Mucosa of descending colon (tissue), 3 donors: ENCODE results near the gene EPB41L2. TPM values are rescaled to one million over a fixed set of nuclear protein-coding genes. Genes with fewer than 3 reads are reported as not detected.
"Not testable (repeated sequence)": the region's sequence is repeated elsewhere in the genome, so short reads cannot be mapped to it uniquely, and the experiment has no call there.

ENCODE experiments used
- ATAC-seq: fragments of 200-7000 bp; cut with Tn5 transposase; one replicate; pipeline ENCODE4 v1.9.1; 2020; ENCODE audit warnings: mild to moderate bottlenecking, moderate library complexity
- DNase-seq, 3 donors: peaks; one replicate each; pipeline ENCODE4 v3.0.0-alpha.2; 2020
- H3K36me3 ChIP-seq: fragments of 200-600 bp; one replicate; pipeline ENCODE4 v1.8.0; 2021; ENCODE audit warnings: low read depth, mild to moderate bottlenecking
- H3K4me1 ChIP-seq: fragments of 200-600 bp; one replicate; pipeline ENCODE4 v1.8.0; 2021; ENCODE audit warnings: low read depth, mild to moderate bottlenecking
- H3K4me3 ChIP-seq: fragments of 200-600 bp; one replicate; pipeline ENCODE4 v1.8.0; 2021; ENCODE audit warnings: mild to moderate bottlenecking
- H3K9me3 ChIP-seq: fragments of 200-600 bp; one replicate; pipeline ENCODE4 v1.8.0; 2021; ENCODE audit warnings: mild to moderate bottlenecking
- intact Hi-C, 2 donors: fragments of 100-400 bp; cut with DNase I in 1 of 2; cut with micrococcal nuclease in 1 of 2; formaldehyde crosslinking; loops; one replicate each; pipeline versions ENCODE4 v1.11.0 to v1.11.1; 2022; cut with DNase I, micrococcal nuclease
- total RNA-seq, 3 donors: library from RNA; stranded (reverse); fragmentation: NEBNext Ultra II Directional in 2 of 3; extraction: Animal tissue kit (Norgen Biotek cat#: 25700) in 2 of 3; gene quantifications; one replicate each; pipeline versions ENCODE4 v1.2.1 to v1.2.4, GENCODE V29; 2021 to 2023
- TF ChIP-seq, protein P1 (sequence below): fragments of 200-600 bp; IDR thresholded peaks from one replicate; pipeline ENCODE4 v1.8.0; 2022; ENCODE audit warnings: antibody characterized with exemption, mild to moderate bottlenecking
- donor health status: DM: no; HTN: no; CAD: no; lungs with moderate emphysema.
- donor health status: DM: no; HTN: no; CAD: no.
- donor health status: DM: no; HTN: yes; CAD: no.

The EPB41L2 gene
- total RNA-seq, 3 donors from 2014 or later: 80.1 to 148 (median 93.0) TPM

DNA sequence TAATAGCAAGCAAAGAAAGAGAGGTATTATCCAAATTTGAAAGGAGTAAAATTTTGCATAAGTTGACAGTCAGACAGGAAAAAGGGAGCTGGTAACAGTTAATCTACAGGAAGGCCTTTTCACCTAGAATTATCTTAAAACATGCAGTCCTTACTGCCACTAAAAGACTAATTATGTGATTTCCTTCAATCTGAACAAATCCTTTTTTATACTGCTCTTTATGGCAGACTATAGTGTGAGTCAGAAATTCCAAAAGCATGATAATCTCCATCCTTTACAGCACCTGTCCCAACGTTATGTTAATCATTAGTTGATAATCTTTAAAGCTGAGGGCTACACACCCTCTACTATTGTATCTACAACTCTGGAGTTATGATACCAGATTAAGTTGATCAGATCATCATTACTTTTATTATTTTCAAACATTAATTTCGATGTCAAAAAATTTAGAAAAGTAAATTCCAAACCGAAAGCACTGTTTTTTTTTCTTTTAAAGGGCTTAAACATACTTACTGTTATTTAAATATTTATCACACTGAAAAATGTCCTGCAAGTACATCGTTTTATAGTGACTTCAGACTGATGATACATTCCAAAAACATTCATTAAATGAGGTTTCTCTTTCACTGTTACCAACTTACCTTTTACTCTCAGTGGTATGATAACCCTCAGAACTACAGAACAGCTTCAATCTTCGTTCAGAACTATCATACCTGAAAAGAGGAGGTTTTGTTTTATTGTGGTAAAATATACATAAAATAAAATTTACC, 39.1 kb upstream of the EPB41L2 start:
- ATAC-seq (peak; percentile 97), DNase-seq (no peak)
- Histone ChIP-seq H3K4me3 (no peak overlapping the region), H3K4me1 (no peaks in the 10 kb centered on the region), H3K9me3 (no peaks in the 10 kb centered on the region), H3K36me3 (no peaks in the 10 kb centered on the region)
- TF ChIP-seq, protein P1, sequence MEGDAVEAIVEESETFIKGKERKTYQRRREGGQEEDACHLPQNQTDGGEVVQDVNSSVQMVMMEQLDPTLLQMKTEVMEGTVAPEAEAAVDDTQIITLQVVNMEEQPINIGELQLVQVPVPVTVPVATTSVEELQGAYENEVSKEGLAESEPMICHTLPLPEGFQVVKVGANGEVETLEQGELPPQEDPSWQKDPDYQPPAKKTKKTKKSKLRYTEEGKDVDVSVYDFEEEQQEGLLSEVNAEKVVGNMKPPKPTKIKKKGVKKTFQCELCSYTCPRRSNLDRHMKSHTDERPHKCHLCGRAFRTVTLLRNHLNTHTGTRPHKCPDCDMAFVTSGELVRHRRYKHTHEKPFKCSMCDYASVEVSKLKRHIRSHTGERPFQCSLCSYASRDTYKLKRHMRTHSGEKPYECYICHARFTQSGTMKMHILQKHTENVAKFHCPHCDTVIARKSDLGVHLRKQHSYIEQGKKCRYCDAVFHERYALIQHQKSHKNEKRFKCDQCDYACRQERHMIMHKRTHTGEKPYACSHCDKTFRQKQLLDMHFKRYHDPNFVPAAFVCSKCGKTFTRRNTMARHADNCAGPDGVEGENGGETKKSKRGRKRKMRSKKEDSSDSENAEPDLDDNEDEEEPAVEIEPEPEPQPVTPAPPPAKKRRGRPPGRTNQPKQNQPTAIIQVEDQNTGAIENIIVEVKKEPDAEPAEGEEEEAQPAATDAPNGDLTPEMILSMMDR: no peak
- intact Hi-C loops: no loop called here

DNA sequence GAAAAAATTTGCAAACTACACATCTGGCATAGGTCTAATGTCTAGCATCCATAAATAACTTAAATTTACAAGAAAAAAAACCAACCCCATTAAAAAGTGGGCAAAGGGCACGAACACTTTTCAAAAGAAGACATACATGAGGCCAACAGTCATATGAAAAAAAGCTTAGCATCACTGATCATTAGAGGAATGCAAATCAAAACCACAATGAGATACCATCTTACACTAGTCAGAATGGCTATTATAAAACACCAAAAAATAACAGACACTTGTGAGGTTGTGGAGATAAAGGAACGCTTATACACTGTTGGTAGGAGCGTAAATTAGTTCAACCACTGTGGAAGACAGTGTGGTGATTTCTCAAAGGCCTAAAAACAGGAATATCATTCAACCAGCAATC, 33.7 kb upstream of the EPB41L2 start:
- DNase-seq (no peak), ATAC-seq (no peak)
- Histone ChIP-seq H3K4me1 (no peaks in the 10 kb centered on the region), H3K9me3 (peaks cover 11% of the 10 kb centered on the region), H3K4me3 (no peak overlapping the region), H3K36me3 (no peaks in the 10 kb centered on the region)
- intact Hi-C loops: no loop called here
- TF ChIP-seq, protein P1: no peak

DNA sequence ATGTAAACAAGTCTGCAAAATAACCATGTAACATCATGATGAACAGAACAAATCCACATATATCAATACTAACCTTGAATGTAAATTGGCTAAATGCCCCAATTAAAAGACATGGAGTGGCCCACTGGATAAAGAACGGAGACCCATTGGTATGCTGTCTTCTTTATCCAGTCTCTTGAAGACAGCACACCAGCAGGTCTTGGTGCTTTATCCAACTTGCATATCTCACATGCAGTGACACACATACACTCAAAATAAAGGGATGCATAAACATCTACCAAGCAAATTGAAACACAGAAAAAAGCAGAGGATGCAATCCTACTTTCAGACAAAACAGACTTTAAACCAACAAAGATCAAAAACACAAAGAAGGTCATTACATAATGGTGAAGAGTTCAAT, 30.3 kb upstream of the EPB41L2 start:
- TF ChIP-seq, protein P1: no peak
- Histone ChIP-seq H3K9me3 (peaks cover 11% of the 10 kb centered on the region), H3K4me3 (no peak overlapping the region), H3K36me3 (no peaks in the 10 kb centered on the region), H3K4me1 (no peaks in the 10 kb centered on the region)
- DNase-seq (no peak), ATAC-seq (no peak)
- intact Hi-C loops: no loop called here

DNA sequence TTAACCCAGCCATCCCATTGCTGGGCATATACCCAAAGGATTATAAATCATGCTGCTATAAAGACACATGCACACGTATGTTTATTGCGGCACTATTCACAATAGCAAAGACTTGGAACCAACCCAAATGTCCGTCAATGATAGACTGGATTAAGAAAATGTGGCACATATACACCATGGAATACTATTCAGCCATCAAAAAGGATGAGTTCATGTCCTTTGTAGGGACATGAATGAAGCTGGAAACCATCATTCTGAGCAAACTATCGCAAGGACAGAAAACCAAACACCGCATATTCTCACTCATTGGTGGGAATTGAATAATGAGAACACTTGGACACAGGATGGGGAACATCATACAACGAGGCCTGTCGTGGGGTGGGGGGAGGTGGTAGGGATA, 28.9 kb upstream of the EPB41L2 start:
- intact Hi-C loops, ATAC-seq, DNase-seq, H3K4me3 ChIP-seq, H3K36me3 ChIP-seq, H3K4me1 ChIP-seq: not testable (repeated sequence)
- H3K9me3 ChIP-seq: peaks cover 11% of the 10 kb centered on the region

DNA sequence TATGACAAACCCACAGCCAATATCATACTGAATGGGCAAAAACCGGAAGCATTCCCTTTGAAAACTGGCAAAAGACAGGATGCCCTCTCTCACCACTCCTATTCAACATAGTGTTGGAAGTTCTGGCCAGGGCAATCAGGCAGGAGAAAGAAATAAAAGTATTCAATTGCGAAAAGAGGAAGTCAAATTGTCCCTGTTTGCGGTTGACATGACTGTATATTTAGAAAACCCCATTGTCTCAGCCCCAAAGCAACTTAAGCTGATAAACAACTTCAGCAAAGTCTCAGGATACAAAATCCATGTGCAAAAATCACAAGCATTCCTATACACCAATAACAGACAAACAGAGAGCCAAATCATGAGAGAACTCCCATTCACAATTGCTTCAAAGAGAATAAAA, 27.3 kb upstream of the EPB41L2 start:
- ATAC-seq, intact Hi-C loops, H3K4me3 ChIP-seq, H3K4me1 ChIP-seq, DNase-seq, H3K36me3 ChIP-seq: not testable (repeated sequence)
- H3K9me3 ChIP-seq: peaks cover 11% of the 10 kb centered on the region

DNA sequence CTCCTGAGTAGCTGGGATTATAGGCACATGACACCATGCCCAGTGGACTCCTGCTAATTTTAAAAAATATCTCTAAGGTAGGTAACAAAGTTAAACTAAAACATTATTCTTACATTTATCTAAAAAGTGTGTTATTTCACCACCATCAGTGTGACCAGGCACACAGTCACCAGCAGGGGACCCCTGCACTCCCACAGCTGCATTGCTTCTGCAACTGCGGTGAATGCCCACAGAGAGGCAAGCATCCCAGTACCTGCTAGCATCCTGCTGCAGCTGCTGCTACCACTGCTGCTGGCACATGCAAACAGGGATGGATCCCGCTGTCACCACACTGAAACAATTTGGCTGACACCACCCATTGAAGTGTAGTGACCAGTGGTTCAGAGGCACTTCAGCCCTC, 21.9 kb upstream of the EPB41L2 start:
- Histone ChIP-seq H3K4me1 (no peaks in the 10 kb centered on the region), H3K4me3 (no peak overlapping the region), H3K36me3 (no peaks in the 10 kb centered on the region), H3K9me3 (no peaks in the 10 kb centered on the region)
- DNase-seq (no peak), ATAC-seq (no peak)
- intact Hi-C loops: no loop called here
- TF ChIP-seq, protein P1: no peak

DNA sequence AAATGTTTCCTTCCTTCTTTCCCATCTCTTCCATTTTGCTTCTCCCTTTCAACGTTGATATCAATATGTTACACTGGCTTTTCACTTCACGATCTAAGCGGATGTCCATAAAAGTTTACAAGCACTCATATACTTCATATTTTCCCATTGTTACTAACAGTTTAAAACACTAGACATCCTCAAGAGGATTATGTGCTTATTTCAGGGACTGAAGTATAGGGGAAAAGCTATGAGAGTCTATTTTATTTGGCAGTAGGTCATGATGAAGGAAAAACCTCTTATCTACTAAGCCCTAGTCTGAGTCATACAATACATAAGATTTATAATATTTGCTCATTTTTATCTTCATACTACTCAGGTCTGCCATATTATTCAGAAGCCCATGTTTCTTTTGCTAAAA, 20.6 kb upstream of the EPB41L2 start:
- H3K9me3 ChIP-seq: no peaks in the 10 kb centered on the region
- no peak overlapping the region for H3K4me3 ChIP-seq
- TF ChIP-seq, protein P1: no peak
- H3K4me1 ChIP-seq: no peaks in the 10 kb centered on the region
- intact Hi-C loops: no loop called here
- ATAC-seq (peak; percentile 95), DNase-seq (no peak)
- H3K36me3 ChIP-seq: no peaks in the 10 kb centered on the region
